GM23248 (cell line): ENCODE data around the gene LCE1A.

Source experiments
- EZH2 ChIP-seq: fragments of 200-600 bp; sonication (generic); IDR thresholded peaks from 2 replicates; pipeline ENCODE4 v1.6.1; 2018; ENCODE audit warnings: antibody characterized with exemption, mild to moderate bottlenecking; ENCODE audit not compliant: insufficient read depth, poor library complexity, severe bottlenecking
- EZH2phosphoT487 ChIP-seq: fragments of 200-600 bp; sonication (generic); IDR thresholded peaks from 2 replicates; pipeline ENCODE4 v1.6.1; 2018; ENCODE audit warnings: antibody characterized with exemption, moderate library complexity, mild to moderate bottlenecking, low read depth; ENCODE audit not compliant: insufficient read depth

DNA sequence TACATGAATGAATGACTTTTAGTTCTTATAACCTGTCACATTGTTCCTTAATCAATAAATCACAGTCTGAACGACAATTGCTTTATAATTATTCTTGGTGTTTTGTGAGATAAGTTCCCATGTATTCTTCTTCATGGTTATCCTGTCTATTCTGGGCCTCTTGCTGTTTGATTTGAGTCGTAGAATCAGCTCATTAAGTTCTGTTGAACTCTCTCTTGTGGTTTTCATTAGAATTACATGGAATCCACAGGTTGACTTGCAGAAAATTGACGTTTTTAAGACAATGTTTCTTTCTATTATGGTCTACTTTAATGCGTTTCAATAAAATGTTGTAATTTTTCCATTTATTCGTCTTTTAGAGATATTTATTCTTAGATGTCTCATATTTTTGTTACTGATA, 4.0 kb upstream of the LCE1A start:
- TF ChIP-seq EZH2 (no peak), EZH2phosphoT487 (no peak)
